HEK293T (cell line): ENCODE measurements around the gene EZR.

ENCODE experiments used
- CTBP1 ChIP-seq: fragments of 450-650 bp; IDR thresholded peaks from 2 replicates; pipeline ENCODE4 v1.6.1; 2016; ENCODE audit warnings: borderline replicate concordance
- FOXK2 ChIP-seq: fragments of 450-650 bp; IDR thresholded peaks from 2 replicates; pipeline ENCODE4 v1.6.1; 2016; ENCODE audit warnings: mild to moderate bottlenecking
- FOXM1 ChIP-seq: fragments of 450-650 bp; IDR thresholded peaks from 2 replicates; pipeline ENCODE4 v1.6.1; 2017; ENCODE audit warnings: mild to moderate bottlenecking, borderline replicate concordance
- HDGF ChIP-seq: fragments of 450-650 bp; IDR thresholded peaks from 2 replicates; pipeline ENCODE4 v1.6.1; 2017; ENCODE audit warnings: antibody characterized with exemption, borderline replicate concordance
- SP1 ChIP-seq: fragments of 450-650 bp; IDR thresholded peaks from 2 replicates; pipeline ENCODE4 v1.6.1; 2017
- TARDBP ChIP-seq: fragments of 450-650 bp; IDR thresholded peaks from 2 replicates; pipeline ENCODE4 v1.6.1; 2016
- ZNF384 ChIP-seq: fragments of 450-650 bp; IDR thresholded peaks from 2 replicates; pipeline ENCODE4 v1.6.1; 2016

DNA sequence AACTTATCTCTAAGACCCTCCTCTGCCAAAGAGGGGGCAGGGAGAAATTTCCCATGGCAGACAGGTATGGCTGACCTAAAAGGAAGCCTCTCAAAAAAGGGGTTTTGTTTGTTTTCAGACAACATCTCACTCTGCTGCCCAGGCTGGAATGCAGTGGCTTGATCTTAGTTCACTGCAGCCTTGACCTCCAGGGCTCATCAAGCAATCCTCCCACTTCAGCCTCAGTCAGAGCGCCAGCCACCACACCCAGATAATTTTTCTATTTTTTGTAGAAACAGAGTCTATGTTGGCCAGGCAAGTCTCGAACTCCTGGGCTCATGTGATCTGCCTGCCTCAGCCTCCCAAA lies 3.8 kb downstream of the EZR start:
- TF ChIP-seq ZNF384 (no peak), FOXK2 (no peak), HDGF (no peak), TARDBP (no peak), CTBP1 (no peak), FOXM1 (no peak), SP1 (no peak)
